Pons (tissue), 1 donor: ENCODE data around the gene SOX12.
A peak's percentile ranks its signal among the peaks of the same experiment; 100 is the strongest.

Source experiments
- DNase-seq: peaks from one replicate; pipeline ENCODE4 v3.0.0-alpha.2; 2016; ENCODE audit warnings: low spot score

Gene SOX12

GRCh38 chr20:301886-302848 is 23.2 kb upstream of the SOX12 start:
- DNase-seq = no peak

GRCh38 chr20:305745-306144 is 19.6 kb upstream of the SOX12 start:
- no peak for DNase-seq

- no peak for DNase-seq
These were observed 16.8 kb upstream of the SOX12 start for GRCh38 chr20:308427-309038.

- no peak for DNase-seq
These were observed 16.0 kb upstream of the SOX12 start for GRCh38 chr20:309306-309840.

- peak; percentile 99 for DNase-seq
These were observed 15.3 kb upstream of the SOX12 start for GRCh38 chr20:309841-310644.

- DNase-seq = no peak
These were observed 14.7 kb upstream of the SOX12 start for GRCh38 chr20:310645-311044.

GRCh38 chr20:311609-312008 is 13.7 kb upstream of the SOX12 start:
- no peak for DNase-seq

- no peak for DNase-seq
These were observed 13.3 kb upstream of the SOX12 start for GRCh38 chr20:312067-312466.

- DNase-seq = no peak
These were observed 12.5 kb upstream of the SOX12 start for GRCh38 chr20:312866-313265.

- DNase-seq = no peak
These were observed 11.9 kb upstream of the SOX12 start for GRCh38 chr20:313402-313801.

- DNase-seq = no peak
These were observed 11.4 kb upstream of the SOX12 start for GRCh38 chr20:313948-314347.

- no peak for DNase-seq
These were observed 8.9 kb upstream of the SOX12 start for GRCh38 chr20:316316-317068.

GRCh38 chr20:324177-325044 is 941 bp upstream of the SOX12 start:
- peak; percentile 73 for DNase-seq

GRCh38 chr20:325889-326644 is 715 bp downstream of the SOX12 start:
- DNase-seq = peak; percentile 40

GRCh38 chr20:326645-327185 is 1.4 kb downstream of the SOX12 start:
- no peak for DNase-seq

- DNase-seq = peak; percentile 83
These were observed 2.1 kb downstream of the SOX12 start for GRCh38 chr20:327186-328026.

- peak; percentile 35 for DNase-seq
These were observed 2.9 kb downstream of the SOX12 start for GRCh38 chr20:328027-328974.
